ENCODE measurements around the gene CERS5. TPM values are rescaled to one million over a fixed set of nuclear protein-coding genes. Genes with fewer than 3 reads are reported as not detected.

The CERS5 gene
- total RNA-seq, 1 experiment from 2014 or later = 58.1 TPM

DNA sequence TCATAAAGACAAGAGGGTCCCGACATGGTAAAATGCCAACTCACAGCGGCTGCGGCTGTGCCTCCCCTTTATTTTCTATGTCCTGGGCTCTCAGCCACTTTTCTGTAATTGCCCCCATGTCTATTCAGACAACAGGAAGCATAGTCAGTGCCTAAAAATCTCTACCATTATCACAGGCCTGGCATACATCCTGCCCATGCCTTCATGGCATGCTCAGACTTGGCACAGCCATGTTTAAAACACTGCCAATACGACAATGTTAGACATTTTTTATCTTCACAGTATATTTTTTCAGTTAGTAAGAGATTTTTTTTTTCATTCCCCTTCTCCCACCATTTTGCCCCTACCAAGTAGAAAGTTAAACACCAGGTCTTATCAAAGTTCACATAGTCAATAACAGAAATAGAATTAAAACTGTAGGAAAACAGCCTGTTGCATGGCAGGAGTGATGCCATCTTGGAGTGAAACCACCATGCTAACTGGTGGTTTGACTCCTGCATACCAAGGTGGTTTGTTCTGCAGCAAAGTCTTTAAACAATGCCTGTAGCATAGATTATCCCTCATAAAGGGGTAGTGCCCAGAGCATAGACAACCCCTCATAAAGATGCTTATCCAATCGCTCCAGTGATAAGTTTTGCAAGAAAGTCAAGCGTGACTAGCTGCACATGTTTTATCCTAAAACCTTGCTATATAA is 18.9 kb upstream of the CERS5 start:
- no TSS peak for BruUV-seq (replicated peaks)
- POLR2A ChIA-PET = interaction anchor here (0.9 to 1.2 kb wide), 4 partner anchors 9 to 98 kb away, joined by 3 to 4 read pairs (median 4); partner anchors contain the start of gene LIMA1
- Mint-ChIP-seq H3K4me1 (ENCODE audit: insufficient read depth, unreplicated experiment) (peaks cover 33% of the 10 kb centered on the region), H3K4me3 (ENCODE audit: unreplicated experiment) (no peak overlapping the region), H3K9me3 (ENCODE audit: unreplicated experiment) (no peaks in the 10 kb centered on the region), H3K27me3 (ENCODE audit: insufficient read depth, unreplicated experiment) (no peaks in the 10 kb centered on the region), H3K36me3 (ENCODE audit: insufficient read depth, unreplicated experiment) (peaks cover 31% of the 10 kb centered on the region), H3K27ac (ENCODE audit: low read depth, unreplicated experiment) (peak overlapping the region; percentile 68)
- DNase-seq (ENCODE audit: unreplicated experiment) = peak; percentile 22
- CTCF ChIA-PET = interaction anchor here (0.6 to 2.2 kb wide), 7 partner anchors 10 to 115 kb away, joined by 3 to 13 read pairs (median 5); no protein-coding TSS in a partner anchor
- intact Hi-C loops (cut with micrococcal nuclease) = no loop called here
- TF ChIP-seq, protein P1, sequence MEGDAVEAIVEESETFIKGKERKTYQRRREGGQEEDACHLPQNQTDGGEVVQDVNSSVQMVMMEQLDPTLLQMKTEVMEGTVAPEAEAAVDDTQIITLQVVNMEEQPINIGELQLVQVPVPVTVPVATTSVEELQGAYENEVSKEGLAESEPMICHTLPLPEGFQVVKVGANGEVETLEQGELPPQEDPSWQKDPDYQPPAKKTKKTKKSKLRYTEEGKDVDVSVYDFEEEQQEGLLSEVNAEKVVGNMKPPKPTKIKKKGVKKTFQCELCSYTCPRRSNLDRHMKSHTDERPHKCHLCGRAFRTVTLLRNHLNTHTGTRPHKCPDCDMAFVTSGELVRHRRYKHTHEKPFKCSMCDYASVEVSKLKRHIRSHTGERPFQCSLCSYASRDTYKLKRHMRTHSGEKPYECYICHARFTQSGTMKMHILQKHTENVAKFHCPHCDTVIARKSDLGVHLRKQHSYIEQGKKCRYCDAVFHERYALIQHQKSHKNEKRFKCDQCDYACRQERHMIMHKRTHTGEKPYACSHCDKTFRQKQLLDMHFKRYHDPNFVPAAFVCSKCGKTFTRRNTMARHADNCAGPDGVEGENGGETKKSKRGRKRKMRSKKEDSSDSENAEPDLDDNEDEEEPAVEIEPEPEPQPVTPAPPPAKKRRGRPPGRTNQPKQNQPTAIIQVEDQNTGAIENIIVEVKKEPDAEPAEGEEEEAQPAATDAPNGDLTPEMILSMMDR (IDR thresholded peaks at IDR 0.05; ENCODE audit: unreplicated experiment) = no peak

DNA sequence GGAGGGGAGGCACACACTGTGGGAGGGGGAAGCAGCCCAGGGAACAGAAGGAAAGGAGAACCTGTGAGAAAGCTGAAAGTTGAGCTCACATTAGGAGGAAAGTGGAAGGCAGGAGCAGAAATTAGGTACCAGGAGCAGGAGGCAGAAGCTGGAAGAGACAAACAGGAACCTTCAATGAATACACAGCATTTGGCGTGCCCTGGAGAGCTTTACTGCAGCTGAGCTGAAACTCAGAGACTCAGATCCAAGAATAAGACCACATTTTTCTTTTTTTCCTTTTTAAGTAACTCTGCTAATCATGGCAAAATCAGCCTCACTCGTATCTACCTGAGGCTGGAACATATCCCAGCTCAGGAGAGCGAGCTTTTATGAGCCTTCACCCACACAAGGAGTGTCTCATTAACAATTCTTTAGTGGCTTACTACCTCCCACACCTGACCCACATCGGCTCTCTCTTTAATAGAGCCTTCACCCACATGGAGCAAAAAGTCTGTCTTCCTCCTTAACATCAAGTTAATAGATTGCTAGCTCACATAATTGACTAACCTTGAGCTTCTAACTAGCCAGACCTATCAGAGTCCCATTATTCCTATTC is 18.2 kb upstream of the CERS5 start:
- TF ChIP-seq, protein P1 (IDR thresholded peaks at IDR 0.05; ENCODE audit: unreplicated experiment) = no peak
- no TSS peak for BruUV-seq (replicated peaks)
- Mint-ChIP-seq H3K9me3 (ENCODE audit: unreplicated experiment) (no peaks in the 10 kb centered on the region), H3K27me3 (ENCODE audit: insufficient read depth, unreplicated experiment) (no peaks in the 10 kb centered on the region), H3K36me3 (ENCODE audit: insufficient read depth, unreplicated experiment) (peaks cover 29% of the 10 kb centered on the region), H3K4me1 (ENCODE audit: insufficient read depth, unreplicated experiment) (peaks cover 33% of the 10 kb centered on the region), H3K4me3 (ENCODE audit: unreplicated experiment) (no peak overlapping the region), H3K27ac (ENCODE audit: low read depth, unreplicated experiment) (peak overlapping the region; percentile 68)
- ChIA-PET POLR2A (interaction anchor here (0.6 to 1.4 kb wide), 4 partner anchors 9 to 118 kb away, joined by 3 to 6 read pairs (median 4); partner anchors contain the start of gene COX14), CTCF (interaction anchor here (0.6 to 2.2 kb wide), 6 partner anchors 10 to 130 kb away, joined by 3 to 13 read pairs (median 4); no protein-coding TSS in a partner anchor)
- intact Hi-C loops (cut with micrococcal nuclease) = no loop called here
- DNase-seq (ENCODE audit: unreplicated experiment) = no peak

DNA sequence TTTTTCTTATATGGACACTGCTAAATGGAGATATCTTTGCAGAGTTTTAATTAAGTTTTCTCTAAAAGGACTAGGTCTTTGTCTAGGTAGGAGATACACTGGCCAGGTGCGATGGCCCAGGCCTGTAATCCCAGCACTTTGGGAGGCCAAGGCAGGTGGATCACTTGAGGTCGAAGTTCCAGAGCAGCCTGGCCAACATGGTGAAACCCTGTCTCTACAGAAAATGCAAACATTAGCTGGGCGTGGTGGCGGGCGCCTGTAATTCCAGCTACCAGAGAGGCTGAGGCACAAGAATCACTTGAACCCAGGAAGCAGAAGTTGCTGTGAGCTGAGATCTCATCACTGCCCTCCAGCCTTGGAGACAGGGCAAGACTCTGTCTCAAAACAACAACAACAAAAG is 17.1 kb upstream of the CERS5 start:
- no TSS peak for BruUV-seq (replicated peaks)
- ChIA-PET POLR2A (interaction anchor here (0.5 to 1.4 kb wide), 4 partner anchors 36 to 223 kb away, joined by 3 to 6 read pairs (median 3); partner anchors contain the start of gene COX14), CTCF (interaction anchor here (0.6 to 3.9 kb wide), 5 partner anchors 9 to 130 kb away, joined by 3 to 19 read pairs (median 7); partner anchors contain the start of gene COX14)
- H3K27ac Mint-ChIP-seq (ENCODE audit: low read depth, unreplicated experiment) = no peak overlapping the region
- peaks cover 32% of the 10 kb centered on the region for H3K4me1 Mint-ChIP-seq (ENCODE audit: insufficient read depth, unreplicated experiment)
- TF ChIP-seq, protein P1 (IDR thresholded peaks at IDR 0.05; ENCODE audit: unreplicated experiment) = no peak
- no peaks in the 10 kb centered on the region for H3K9me3 Mint-ChIP-seq (ENCODE audit: unreplicated experiment)
- peaks cover 29% of the 10 kb centered on the region for H3K36me3 Mint-ChIP-seq (ENCODE audit: insufficient read depth, unreplicated experiment)
- H3K4me3 Mint-ChIP-seq (ENCODE audit: unreplicated experiment) = no peak overlapping the region
- intact Hi-C loops (cut with micrococcal nuclease) = no loop called here
- no peak for DNase-seq (ENCODE audit: unreplicated experiment)
- H3K27me3 Mint-ChIP-seq (ENCODE audit: insufficient read depth, unreplicated experiment) = no peaks in the 10 kb centered on the region

DNA sequence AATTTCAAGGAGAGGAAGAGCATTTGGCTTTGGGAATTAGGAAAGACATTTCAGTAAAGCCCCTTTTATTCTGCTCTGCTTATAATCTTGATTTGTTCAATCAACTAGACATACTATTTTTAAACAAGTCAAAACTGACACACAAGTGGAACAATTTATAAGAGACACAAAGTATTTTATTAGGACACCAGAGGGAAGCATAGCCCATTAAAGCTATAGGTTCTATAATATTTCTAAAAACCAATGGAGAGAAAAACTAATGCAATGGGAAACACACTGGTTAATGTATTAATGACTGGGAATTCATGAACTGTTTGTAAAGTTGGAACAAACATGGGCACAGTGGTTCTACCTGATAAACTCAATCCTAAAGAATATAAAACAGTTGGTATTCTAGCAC is 15.3 kb upstream of the CERS5 start:
- intact Hi-C loops (cut with micrococcal nuclease) = loop anchor here (2.0 kb wide), 1 partner anchor 132 kb away; no protein-coding TSS in a partner anchor
- Mint-ChIP-seq H3K27ac (ENCODE audit: low read depth, unreplicated experiment) (peak overlapping the region; percentile 54), H3K9me3 (ENCODE audit: unreplicated experiment) (no peaks in the 10 kb centered on the region), H3K4me1 (ENCODE audit: insufficient read depth, unreplicated experiment) (peaks cover 23% of the 10 kb centered on the region), H3K36me3 (ENCODE audit: insufficient read depth, unreplicated experiment) (peaks cover 40% of the 10 kb centered on the region), H3K27me3 (ENCODE audit: insufficient read depth, unreplicated experiment) (no peaks in the 10 kb centered on the region), H3K4me3 (ENCODE audit: unreplicated experiment) (no peak overlapping the region)
- CTCF ChIA-PET = interaction anchor here (0.6 to 3.9 kb wide), 10 partner anchors 11 to 313 kb away, joined by 3 to 19 read pairs (median 4); no protein-coding TSS in a partner anchor
- TF ChIP-seq, protein P1 (IDR thresholded peaks at IDR 0.05; ENCODE audit: unreplicated experiment) = peak; percentile 6
- no TSS peak for BruUV-seq (replicated peaks)
- POLR2A ChIA-PET = interaction anchor here (0.6 to 0.7 kb wide), 3 partner anchors 12 to 58 kb away, joined by 3 to 4 read pairs (median 3); no protein-coding TSS in a partner anchor
- DNase-seq (ENCODE audit: unreplicated experiment) = no peak
